Subcutaneous adipose tissue (tissue), 4 donors: ENCODE data around the gene TNFRSF6B. TPM values are rescaled to one million over a fixed set of nuclear protein-coding genes. Genes with fewer than 3 reads are reported as not detected.

Experiments
- CTCF ChIP-seq: fragments of 450-650 bp; IDR thresholded peaks from one replicate; pipeline ENCODE4 v1.5.1; 2016; ENCODE audit warnings: low read depth, mild to moderate bottlenecking, control low read depth, antibody characterized with exemption, moderate library complexity
- total RNA-seq, 4 donors: library from RNA; depleted of rRNA; stranded (reverse); fragments of >200 nt; gene quantifications; one replicate each; pipeline ENCODE4 v1.1.0, GENCODE V29; 2016

Gene TNFRSF6B
- total RNA-seq, 4 donors from 2014 or later = 1.1 to 41.6 (median 10.8) TPM

GRCh38 chr20:63743210-63743970, 46.9 kb downstream of the TNFRSF6B start:
- no peak for TF ChIP-seq CTCF

GRCh38 chr20:63744158-63744557, 47.7 kb downstream of the TNFRSF6B start:
- no peak for TF ChIP-seq CTCF

GRCh38 chr20:63744574-63745423, 48.3 kb downstream of the TNFRSF6B start:
- TF ChIP-seq CTCF = no peak

GRCh38 chr20:63745424-63745805, 49.0 kb downstream of the TNFRSF6B start:
- no peak for TF ChIP-seq CTCF

GRCh38 chr20:63745961-63746731, 49.7 kb downstream of the TNFRSF6B start:
- TF ChIP-seq CTCF = no peak

GRCh38 chr20:63746751-63747315, 50.4 kb downstream of the TNFRSF6B start:
- no peak for TF ChIP-seq CTCF
